GM21528 (cell line): ENCODE results near the gene RBM44.
"Not testable (repeated sequence)": the region's sequence is repeated elsewhere in the genome, so short reads cannot be mapped to it uniquely, and the experiment has no call there.

Experiments
- ATAC-seq: cut with Tn5 transposase; IDR thresholded peaks from one replicate; pipeline ENCODE4 v1.9.1; 2021; ENCODE audit warnings: mild to moderate bottlenecking, moderate library complexity; ENCODE audit not compliant: unreplicated experiment, low FRiP score

RBM44 gene

DNA sequence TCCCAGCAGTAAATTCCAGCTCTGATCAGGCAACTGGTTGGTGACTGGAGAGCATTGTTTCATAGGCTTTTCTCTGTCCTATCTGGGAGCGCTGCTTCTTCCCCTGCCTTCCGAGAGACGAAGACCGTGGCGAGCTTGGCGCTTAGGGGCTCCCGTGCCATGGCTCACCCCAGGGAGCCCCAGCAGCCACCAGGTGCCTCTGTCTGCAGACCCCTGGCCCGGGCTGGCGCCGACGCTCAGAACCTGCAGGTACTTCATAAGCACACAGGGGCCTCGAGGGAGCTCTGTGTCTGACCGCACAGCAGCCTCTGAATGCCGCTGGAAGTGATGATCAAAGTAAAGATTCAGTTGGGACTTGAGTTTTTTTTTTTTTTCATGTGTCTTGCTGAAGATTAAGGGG lies 19.1 kb upstream of the RBM44 start:
- ATAC-seq, result no peak

DNA sequence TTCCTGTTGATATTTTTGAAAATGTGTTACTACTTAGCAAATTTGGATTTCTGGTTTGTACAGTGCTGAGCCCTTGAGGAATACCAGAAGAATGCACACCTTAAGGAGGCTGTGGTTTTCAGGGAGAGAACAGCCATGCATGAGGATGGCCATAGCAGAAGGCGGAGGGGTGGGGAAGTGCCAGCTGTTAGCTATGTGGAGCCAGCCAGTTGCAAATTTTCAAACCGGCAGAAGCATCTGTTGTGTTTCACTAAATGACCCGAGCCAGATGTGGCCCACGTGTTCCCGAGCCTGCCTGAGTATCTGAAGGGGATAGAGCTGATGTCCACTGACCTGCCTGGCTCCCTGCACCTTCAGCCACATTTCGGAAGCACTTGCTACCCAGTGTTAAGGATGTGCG lies 16.4 kb upstream of the RBM44 start:
- ATAC-seq, result no peak

DNA sequence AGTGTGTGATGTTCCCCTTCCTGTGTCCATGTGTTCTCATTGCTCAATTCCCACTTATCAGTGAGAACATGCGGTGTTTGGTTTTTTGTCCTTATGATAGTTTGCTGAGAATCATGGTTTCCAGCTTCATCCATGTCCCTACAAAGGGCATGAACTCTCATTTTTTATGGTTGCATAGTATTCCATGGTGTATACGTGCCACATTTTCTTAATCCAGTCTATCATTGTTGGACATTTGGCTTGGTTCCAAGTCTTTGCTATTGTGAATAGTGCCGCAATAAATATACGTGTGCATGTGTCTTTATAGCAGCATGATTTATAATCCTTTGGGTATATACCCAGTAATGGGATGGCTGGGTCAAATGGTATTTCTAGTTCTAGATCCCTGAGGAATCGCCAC lies 14.9 kb upstream of the RBM44 start:
- not testable (repeated sequence) for ATAC-seq

DNA sequence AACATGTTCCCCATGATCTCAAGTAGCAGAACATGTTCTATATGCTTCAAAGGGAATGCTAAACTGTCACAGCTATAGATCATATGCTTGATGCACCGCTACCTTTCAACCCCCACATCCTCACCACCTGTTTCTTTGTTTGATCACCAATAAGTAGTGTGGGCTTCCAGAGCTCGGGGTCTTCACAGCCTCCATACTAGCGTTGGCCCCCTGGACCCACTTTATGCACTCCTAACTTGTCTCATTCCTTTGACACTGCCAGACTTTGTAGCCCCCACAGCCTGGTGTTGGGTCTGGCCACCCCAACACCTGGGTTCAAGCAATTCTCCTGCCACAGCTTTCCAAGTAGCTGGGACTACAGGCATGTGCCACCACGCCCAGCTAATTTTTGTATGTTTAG lies 11.6 kb upstream of the RBM44 start:
- no peak for ATAC-seq

GRCh38 chr2:237790353-237790752 lies 8.2 kb upstream of the RBM44 start:
- ATAC-seq, result no peak

GRCh38 chr2:237791977-237792727 lies 6.4 kb upstream of the RBM44 start:
- no peak for ATAC-seq

DNA sequence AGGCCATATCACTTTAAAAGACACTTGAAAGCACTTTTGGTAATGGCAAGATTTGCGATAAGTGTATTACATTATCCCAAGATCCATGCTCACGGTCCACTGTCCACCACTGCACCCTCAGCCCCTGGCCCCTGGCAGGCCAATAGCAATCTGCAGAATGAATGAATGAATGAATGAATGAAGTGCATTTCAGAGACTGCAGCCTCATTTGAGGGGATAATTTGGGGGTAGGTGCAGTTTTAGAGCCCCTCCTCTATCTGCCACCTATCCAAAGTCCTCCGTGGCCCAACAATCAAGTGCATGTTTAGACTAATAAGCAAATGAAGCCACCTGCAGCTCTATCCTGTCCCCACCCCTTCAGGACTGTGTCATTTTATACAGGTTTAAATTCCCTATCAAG lies 1.3 kb upstream of the RBM44 start:
- ATAC-seq, result no peak

DNA sequence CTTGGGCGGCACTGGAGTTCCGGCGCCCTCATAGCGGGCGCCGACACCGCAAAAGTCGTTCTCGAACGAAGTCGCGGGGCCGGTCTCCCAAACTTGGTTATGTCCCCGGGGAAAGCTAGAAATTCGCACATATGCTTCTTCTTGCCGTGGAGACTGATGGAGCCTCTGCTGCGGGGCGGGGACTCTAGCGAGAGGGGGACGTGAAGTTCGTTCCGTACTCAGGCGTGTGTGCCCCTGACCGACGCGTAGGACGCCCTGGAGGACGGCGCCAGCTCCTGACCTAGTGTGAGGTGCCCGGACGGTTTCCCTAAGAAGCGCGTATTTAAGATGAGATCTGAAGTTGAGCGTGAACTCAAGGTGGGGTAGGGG lies 465 bp downstream of the RBM44 start:
- no peak for ATAC-seq

DNA sequence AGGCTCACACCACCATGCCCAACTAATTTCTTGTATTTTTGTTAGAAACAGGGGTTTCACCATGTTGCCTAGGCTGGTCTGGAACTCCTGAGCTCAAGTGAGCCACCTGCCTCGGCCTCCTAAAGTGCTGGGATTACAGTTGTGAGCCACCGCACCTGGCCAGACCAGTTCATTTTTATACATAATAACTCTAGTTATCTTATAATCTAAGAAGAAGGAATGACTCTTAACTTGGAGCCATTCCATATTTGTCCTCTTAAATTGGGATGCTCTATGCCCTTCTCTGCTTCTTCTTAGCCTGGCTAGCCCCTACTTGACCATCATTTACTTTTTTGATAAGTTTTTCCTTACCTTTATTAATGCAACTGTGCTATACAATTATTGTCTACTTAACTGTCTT lies 2.9 kb downstream of the RBM44 start:
- no peak for ATAC-seq

GRCh38 chr2:237806334-237806733 lies 7.8 kb downstream of the RBM44 start:
- no peak for ATAC-seq

DNA sequence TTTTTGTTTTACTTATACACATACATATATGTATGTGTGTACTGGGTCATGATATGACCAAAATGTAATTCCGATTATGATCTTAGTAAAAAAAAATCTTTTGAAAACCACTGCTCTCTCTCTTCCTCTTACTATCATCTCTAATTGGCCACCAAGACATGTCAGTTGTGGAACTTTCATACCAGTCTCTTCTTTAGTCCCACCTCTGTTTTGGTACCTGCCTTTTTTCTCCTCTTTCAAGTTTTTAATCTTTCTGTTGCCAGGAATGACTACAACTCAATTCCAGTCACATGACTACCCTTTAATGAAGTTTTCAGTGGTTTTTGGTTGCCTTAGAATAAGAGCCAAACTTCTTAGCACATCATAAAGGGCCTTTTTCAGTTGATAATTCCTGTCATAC lies 17.1 kb downstream of the RBM44 start:
- ATAC-seq, result no peak

DNA sequence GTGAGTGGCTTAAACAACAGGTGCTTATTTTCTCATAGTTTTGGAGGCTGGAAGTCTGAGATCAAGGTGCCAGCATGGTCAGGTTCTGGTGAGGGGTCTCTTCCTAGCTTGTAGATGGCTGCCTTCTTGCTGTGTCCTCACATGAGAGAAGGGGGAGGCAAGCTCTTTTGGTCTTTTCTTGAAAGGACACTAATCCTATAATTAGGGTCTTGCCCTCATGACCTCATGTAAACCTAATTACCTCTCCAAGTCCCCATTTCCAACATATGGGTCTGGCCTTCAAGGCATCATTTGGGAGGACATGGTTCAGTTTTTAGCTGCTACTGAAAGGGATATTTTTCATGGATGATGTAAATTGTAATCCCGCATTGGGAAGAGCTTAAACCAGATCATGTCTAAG lies 18.0 kb downstream of the RBM44 start:
- no peak for ATAC-seq

DNA sequence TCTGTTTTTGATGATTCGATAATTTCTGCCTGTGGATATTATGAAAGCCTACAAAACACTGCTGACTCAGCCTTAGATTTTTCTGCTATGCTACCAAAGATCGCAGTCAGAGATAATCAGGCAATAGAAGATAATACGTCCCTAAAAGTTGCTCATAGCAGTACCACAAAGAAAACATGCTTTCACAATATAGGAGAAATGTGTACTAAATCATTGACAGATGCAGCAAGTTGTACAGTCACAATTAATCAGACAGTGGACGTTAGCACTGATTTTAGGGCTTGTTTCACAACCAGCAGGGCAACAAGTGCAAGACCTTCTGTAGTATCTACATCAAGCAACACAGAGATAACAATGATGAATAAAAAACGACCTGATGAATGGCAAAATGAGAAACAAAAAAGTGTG lies 19.5 kb downstream of the RBM44 start:
- no peak for ATAC-seq

- no peak for ATAC-seq
Observed at GRCh38 chr2:237819231-237819630, 20.7 kb downstream of the RBM44 start.

GRCh38 chr2:237820421-237820820 lies 21.8 kb downstream of the RBM44 start:
- no peak for ATAC-seq

GRCh38 chr2:237823544-237823943 lies 25.0 kb downstream of the RBM44 start:
- no peak for ATAC-seq

GRCh38 chr2:237824085-237824484 lies 25.5 kb downstream of the RBM44 start:
- no peak for ATAC-seq

- no peak for ATAC-seq
Observed at GRCh38 chr2:237827421-237827987, 28.9 kb downstream of the RBM44 start.

DNA sequence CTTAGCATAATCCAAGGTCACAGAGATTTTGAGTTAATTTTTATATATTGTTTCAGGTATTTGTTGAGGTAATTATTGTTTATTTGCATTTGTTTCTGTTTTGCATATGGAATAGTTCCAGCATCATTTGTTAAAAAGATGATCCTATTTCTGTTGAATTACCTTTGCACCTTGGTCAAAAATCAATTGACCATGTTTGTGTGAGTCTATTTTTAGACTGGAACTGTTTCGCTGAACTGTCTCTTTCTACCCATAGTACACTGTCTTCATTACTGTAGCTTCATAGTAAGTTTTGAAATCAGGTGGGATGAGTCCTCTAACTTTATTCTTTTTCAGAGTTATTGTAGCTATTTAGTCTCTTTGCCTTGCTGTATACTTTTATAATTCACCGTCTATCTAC lies 31.9 kb downstream of the RBM44 start:
- ATAC-seq, result no peak

GRCh38 chr2:237833546-237833945 lies 35.0 kb downstream of the RBM44 start:
- ATAC-seq, result no peak

DNA sequence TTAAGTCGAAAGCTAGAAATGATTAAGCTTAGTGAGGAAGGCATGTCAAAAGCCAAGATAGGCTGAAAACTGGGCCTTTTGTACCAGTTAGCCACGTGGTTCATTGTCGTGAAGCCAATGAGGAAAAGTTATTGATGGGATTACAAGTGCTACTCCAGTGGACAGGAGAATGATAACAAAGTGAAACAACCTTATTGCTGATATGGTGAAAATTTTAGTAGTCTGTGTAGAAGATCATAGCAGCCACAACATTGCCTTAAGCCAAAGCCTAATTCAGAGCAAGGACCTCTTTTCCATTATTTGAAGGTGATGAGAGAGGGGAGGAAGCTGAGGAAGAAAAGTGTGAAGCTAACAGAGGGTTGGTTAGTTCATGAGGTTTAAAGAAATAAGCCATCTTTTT lies 36.8 kb downstream of the RBM44 start:
- no peak for ATAC-seq

DNA sequence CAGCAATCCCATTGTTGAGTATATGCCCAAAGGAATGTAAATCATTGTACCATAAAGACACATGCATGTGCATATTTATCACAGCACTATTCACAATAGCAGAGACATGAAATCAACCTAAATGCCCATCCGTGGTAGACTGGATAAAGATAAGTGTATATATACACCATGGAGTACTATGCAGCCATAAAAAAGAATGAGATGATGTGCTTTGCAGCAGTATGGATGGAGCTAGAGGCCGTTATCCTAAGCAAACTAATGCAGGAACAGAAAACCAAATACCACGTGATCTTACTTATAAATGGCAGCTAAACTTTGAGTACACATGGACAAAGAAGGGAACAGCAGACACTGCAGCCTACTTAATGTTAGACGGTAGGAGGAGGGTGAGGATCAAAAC lies 42.5 kb downstream of the RBM44 start:
- ATAC-seq, result no peak

DNA sequence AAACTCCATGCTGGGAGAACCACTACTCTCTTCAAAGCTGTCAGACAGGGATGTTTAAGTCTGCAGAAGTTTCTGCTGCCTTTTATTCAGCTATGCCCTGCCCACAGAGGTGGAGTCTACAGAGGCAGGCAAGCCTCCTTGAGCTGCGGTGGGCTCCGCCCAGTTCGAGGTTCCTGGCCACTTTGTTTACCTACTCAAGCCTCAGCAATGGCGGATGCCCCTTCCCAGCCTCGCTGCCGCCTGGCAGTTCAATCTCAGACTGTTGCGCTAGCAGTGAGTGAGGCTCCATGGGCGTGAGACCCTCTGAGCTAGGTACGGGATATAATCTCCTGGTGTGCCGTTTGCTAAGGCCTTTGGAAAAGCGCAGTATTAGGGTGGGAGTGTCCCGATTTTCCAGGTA lies 50.4 kb downstream of the RBM44 start:
- ATAC-seq, result not testable (repeated sequence)
